Panc1 (cell line): ENCODE data around the gene USF3. TPM values are rescaled to one million over a fixed set of nuclear protein-coding genes. Genes with fewer than 3 reads are reported as not detected.

Source experiments
- ATAC-seq: fragments of 200-7000 bp; cut with Tn5 transposase; 2 replicates; pipeline ENCODE4 v1.9.1; 2020; ENCODE audit warnings: mild to moderate bottlenecking, moderate library complexity
- BruUV-seq: library from RNA; stranded (reverse); fragments of 400-500 nt; replicated peaks from 2 replicates; lab custom pipeline; 2021; lab: Mats Ljungman, UMichigan
- CTCF ChIA-PET: fragments of 300-600 bp; sonication (Branson Sonifier 250); formaldehyde crosslinking; loops from one replicate; lab custom pipeline; 2022; ENCODE audit warnings: antibody characterized with exemption; lab: Charles Lee
- POLR2A ChIA-PET: fragments of 300-600 bp; sonication (Branson Sonifier 250); formaldehyde crosslinking; loops from one replicate; lab custom pipeline; 2022; ENCODE audit warnings: antibody characterized with exemption; lab: Charles Lee
- DNase-seq: peaks from one replicate; pipeline ENCODE4 v3.0.0-alpha.2; 2010; ENCODE audit warnings: low read depth, low spot score
- H3K27ac ChIP-seq: 2 replicates; pipeline ENCODE4 v1.5.1; 2011; ENCODE audit warnings: mild to moderate bottlenecking, low read length, inconsistent platforms
- H3K27me3 ChIP-seq: fragments of 200-500 bp; sonication (Bioruptor generic); 2 replicates; pipeline ENCODE4 v1.6.0; 2014; ENCODE audit warnings: low read length, inconsistent platforms; ENCODE audit not compliant: control insufficient read depth, insufficient read depth
- H3K36me3 ChIP-seq: fragments of 200-500 bp; sonication (Bioruptor generic); 2 replicates; pipeline ENCODE4 v1.5.1; 2014; ENCODE audit warnings: inconsistent platforms, mild to moderate bottlenecking, low read length, moderate library complexity; ENCODE audit not compliant: control insufficient read depth, insufficient read depth
- H3K4me1 ChIP-seq: 2 replicates; pipeline ENCODE4 v1.5.1; 2011; ENCODE audit warnings: inconsistent platforms, mild to moderate bottlenecking, low read length, moderate library complexity; ENCODE audit not compliant: control insufficient read depth, insufficient read depth
- H3K4me3 ChIP-seq, 2 experiments: 2 replicates each; pipeline ENCODE4 v1.5.1; 2011 to 2012; ENCODE audit warnings: low read depth in 2 of 2, low read length in 2 of 2, mild to moderate bottlenecking in 2 of 2, inconsistent platforms in 1 of 2, moderate library complexity in 1 of 2
- H3K9me3 ChIP-seq: fragments of 200-500 bp; sonication (Bioruptor generic); 2 replicates; pipeline ENCODE4 v1.5.1; 2014; ENCODE audit warnings: low read depth, mild to moderate bottlenecking, inconsistent platforms, low read length, moderate library complexity; ENCODE audit not compliant: control insufficient read depth, insufficient read depth
- CTCF ChIP-seq: fragments of 450-650 bp; IDR thresholded peaks from 2 replicates; pipeline ENCODE4 v1.5.1; 2017; ENCODE audit warnings: mild to moderate bottlenecking
- POLR2AphosphoS5 ChIP-seq: IDR thresholded peaks from 2 replicates; pipeline ENCODE4 v1.6.1; 2012; ENCODE audit warnings: mild to moderate bottlenecking, low read depth, low read length, moderate library complexity
- REST ChIP-seq, 2 experiments: IDR thresholded peaks; 2 replicates each; pipeline ENCODE4 v1.6.1; 2011 to 2012; ENCODE audit warnings: low read depth in 2 of 2, control low read depth in 1 of 2, low read length in 1 of 2, mild to moderate bottlenecking in 1 of 2, moderate library complexity in 1 of 2; ENCODE audit not compliant: insufficient read depth in 1 of 2
- SIN3A ChIP-seq: IDR thresholded peaks from 2 replicates; pipeline ENCODE4 v1.6.1; 2012; ENCODE audit warnings: low read depth, mild to moderate bottlenecking, low read length, moderate library complexity, borderline replicate concordance; ENCODE audit not compliant: insufficient read depth
- TCF7L2 ChIP-seq: IDR thresholded peaks from 2 replicates; pipeline ENCODE4 v1.6.1; 2011; ENCODE audit warnings: mild to moderate bottlenecking, low read depth, low read length, inconsistent platforms
- in situ Hi-C: cut with HindIII; loops from 2 replicates; pipeline ENCODE4 v1.10.0; 2016; ENCODE audit warnings: low sequenced_read_pairs, low pct_unique_long_range_greater_than_20kb
- intact Hi-C: fragments of 100-400 bp; cut with micrococcal nuclease; formaldehyde crosslinking; loops from one replicate; pipeline ENCODE4 v1.10.0; 2022; ENCODE audit not compliant: unreplicated experiment
- total RNA-seq: library from RNA; stranded (reverse); gene quantifications from one replicate; pipeline ENCODE4 v1.2.1, GENCODE V29; 2021; ENCODE audit not compliant: unreplicated experiment

The USF3 gene
- total RNA-seq, 1 experiment from 2014 or later: 18.2 TPM

GRCh38 chr3:113660458-113660857 is 36.0 kb downstream of the USF3 start:
- intact Hi-C loops: no loop called here
- H3K27me3 ChIP-seq: no peaks in the 10 kb centered on the region
- H3K27ac ChIP-seq: no peak overlapping the region
- no peaks in the 10 kb centered on the region for H3K36me3 ChIP-seq
- CTCF ChIA-PET: no interaction called here
- ATAC-seq: no peak
- BruUV-seq: no TSS peak
- in situ Hi-C loops: no loop called here
- POLR2A ChIA-PET: no interaction called here
- DNase-seq: no peak
- H3K4me1 ChIP-seq: no peaks in the 10 kb centered on the region
- TF ChIP-seq SIN3A (no peak), TCF7L2 (no peak), POLR2AphosphoS5 (no peak), CTCF (no peak), REST (IDR thresholded peaks at IDR 0.05; ENCODE audit: insufficient read depth in 1 of 2, low read depth in 2 of 2, low read length in 1 of 2) (no peak)
- no peak overlapping the region for H3K4me3 ChIP-seq
- H3K9me3 ChIP-seq: no peaks in the 10 kb centered on the region

GRCh38 chr3:113659996-113660395 is 36.4 kb downstream of the USF3 start:
- intact Hi-C loops: no loop called here
- DNase-seq: no peak
- no peak for TF ChIP-seq REST (IDR thresholded peaks at IDR 0.05; ENCODE audit: insufficient read depth in 1 of 2, low read depth in 2 of 2, low read length in 1 of 2)
- TF ChIP-seq SIN3A: no peak
- no peak for TF ChIP-seq TCF7L2
- TF ChIP-seq POLR2AphosphoS5: no peak
- TF ChIP-seq CTCF: no peak
- no peaks in the 10 kb centered on the region for H3K9me3 ChIP-seq
- in situ Hi-C loops: no loop called here
- no peaks in the 10 kb centered on the region for H3K27me3 ChIP-seq
- no peak overlapping the region for H3K27ac ChIP-seq
- ATAC-seq: no peak
- no TSS peak for BruUV-seq
- H3K4me3 ChIP-seq: no peak overlapping the region
- CTCF ChIA-PET: no interaction called here
- POLR2A ChIA-PET: no interaction called here
- H3K36me3 ChIP-seq: no peaks in the 10 kb centered on the region
- H3K4me1 ChIP-seq: no peaks in the 10 kb centered on the region
